ENCODE results near the gene P2RY1. TPM values are rescaled to one million over a fixed set of nuclear protein-coding genes. Genes with fewer than 3 reads are reported as not detected.

Gene P2RY1
- total and polyA plus RNA-seq, 4 donors: 3.3 to 20.2 (median 10.4) TPM

GRCh38 chr3:152811974-152812760 lies 22.8 kb upstream of the P2RY1 start:
- DNase-seq (peak in 1 of 3 donors; percentile 20), ATAC-seq (ENCODE audit: insufficient read depth, low FRiP score) (no peak)
- H3K36me3 ChIP-seq (ENCODE audit: control insufficient read depth in 4 of 4, insufficient read depth in 4 of 4, low read length in 4 of 4): no peaks in the 10 kb centered on the region
- H3K4me3 ChIP-seq: no peak overlapping the region
- H3K9me3 ChIP-seq (ENCODE audit: control insufficient read depth in 4 of 4, insufficient read depth in 3 of 4, low read length in 3 of 4): no peaks in the 10 kb centered on the region
- H3K27me3 ChIP-seq (ENCODE audit: control insufficient read depth in 3 of 3, insufficient read depth in 3 of 3, low read length in 2 of 3): no peaks in the 10 kb centered on the region
- H3K9ac ChIP-seq (ENCODE audit: insufficient read depth in 1 of 2, low read length in 2 of 2): no peak overlapping the region
- WGBS, 2 donors: 40 to 50% methylated on average over 1 of the region's 1 CpG
- TF ChIP-seq, protein P1, sequence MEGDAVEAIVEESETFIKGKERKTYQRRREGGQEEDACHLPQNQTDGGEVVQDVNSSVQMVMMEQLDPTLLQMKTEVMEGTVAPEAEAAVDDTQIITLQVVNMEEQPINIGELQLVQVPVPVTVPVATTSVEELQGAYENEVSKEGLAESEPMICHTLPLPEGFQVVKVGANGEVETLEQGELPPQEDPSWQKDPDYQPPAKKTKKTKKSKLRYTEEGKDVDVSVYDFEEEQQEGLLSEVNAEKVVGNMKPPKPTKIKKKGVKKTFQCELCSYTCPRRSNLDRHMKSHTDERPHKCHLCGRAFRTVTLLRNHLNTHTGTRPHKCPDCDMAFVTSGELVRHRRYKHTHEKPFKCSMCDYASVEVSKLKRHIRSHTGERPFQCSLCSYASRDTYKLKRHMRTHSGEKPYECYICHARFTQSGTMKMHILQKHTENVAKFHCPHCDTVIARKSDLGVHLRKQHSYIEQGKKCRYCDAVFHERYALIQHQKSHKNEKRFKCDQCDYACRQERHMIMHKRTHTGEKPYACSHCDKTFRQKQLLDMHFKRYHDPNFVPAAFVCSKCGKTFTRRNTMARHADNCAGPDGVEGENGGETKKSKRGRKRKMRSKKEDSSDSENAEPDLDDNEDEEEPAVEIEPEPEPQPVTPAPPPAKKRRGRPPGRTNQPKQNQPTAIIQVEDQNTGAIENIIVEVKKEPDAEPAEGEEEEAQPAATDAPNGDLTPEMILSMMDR (IDR thresholded peaks at IDR 0.05; ENCODE audit: control extremely low read depth, extremely low read depth): no peak
- no peak overlapping the region for H3K27ac ChIP-seq (ENCODE audit: low read depth in 1 of 2, low read length in 1 of 2)
- peaks cover 0 to 10% (median 0%) of the 10 kb centered on the region in 5 donors for H3K4me1 ChIP-seq (ENCODE audit: control insufficient read depth in 5 of 5, insufficient read depth in 5 of 5, low read length in 5 of 5)

- Histone ChIP-seq H3K27ac (ENCODE audit: low read depth in 1 of 2, low read length in 1 of 2) (no peak overlapping the region), H3K9me3 (ENCODE audit: control insufficient read depth in 4 of 4, insufficient read depth in 3 of 4, low read length in 3 of 4) (no peaks in the 10 kb centered on the region), H3K4me1 (ENCODE audit: control insufficient read depth in 5 of 5, insufficient read depth in 5 of 5, low read length in 5 of 5) (peaks cover 0 to 5% (median 0%) of the 10 kb centered on the region in 5 donors), H3K27me3 (ENCODE audit: control insufficient read depth in 3 of 3, insufficient read depth in 3 of 3, low read length in 2 of 3) (no peaks in the 10 kb centered on the region), H3K4me3 (no peak overlapping the region), H3K9ac (ENCODE audit: insufficient read depth in 1 of 2, low read length in 2 of 2) (no peak overlapping the region), H3K36me3 (ENCODE audit: control insufficient read depth in 4 of 4, insufficient read depth in 4 of 4, low read length in 4 of 4) (no peaks in the 10 kb centered on the region)
- no peak for ATAC-seq (ENCODE audit: insufficient read depth, low FRiP score)
- WGBS, 2 donors: 91 to 100% methylated on average over 1 of the region's 1 CpG
- no peak for DNase-seq
- TF ChIP-seq, protein P1 (IDR thresholded peaks at IDR 0.05; ENCODE audit: control extremely low read depth, extremely low read depth): no peak
Observed at GRCh38 chr3:152817400-152817799, 17.5 kb upstream of the P2RY1 start.

- DNase-seq: no peak
- H3K9ac ChIP-seq (ENCODE audit: insufficient read depth in 1 of 2, low read length in 2 of 2): no peak overlapping the region
- peaks cover 0 to under 1% (median 0%) of the 10 kb centered on the region in 5 donors for H3K4me1 ChIP-seq (ENCODE audit: control insufficient read depth in 5 of 5, insufficient read depth in 5 of 5, low read length in 5 of 5)
- no peak overlapping the region for H3K27ac ChIP-seq (ENCODE audit: low read depth in 1 of 2, low read length in 1 of 2)
- 65 to 80% methylated on average over 5 of the region's 5 CpGs for WGBS, 2 donors
- TF ChIP-seq, protein P1 (IDR thresholded peaks at IDR 0.05; ENCODE audit: control extremely low read depth, extremely low read depth): no peak
- H3K27me3 ChIP-seq (ENCODE audit: control insufficient read depth in 3 of 3, insufficient read depth in 3 of 3, low read length in 2 of 3): no peaks in the 10 kb centered on the region
- no peaks in the 10 kb centered on the region for H3K9me3 ChIP-seq (ENCODE audit: control insufficient read depth in 4 of 4, insufficient read depth in 3 of 4, low read length in 3 of 4)
- no peak overlapping the region for H3K4me3 ChIP-seq
- ATAC-seq (ENCODE audit: insufficient read depth, low FRiP score): no peak
- H3K36me3 ChIP-seq (ENCODE audit: control insufficient read depth in 4 of 4, insufficient read depth in 4 of 4, low read length in 4 of 4): no peaks in the 10 kb centered on the region
Observed at GRCh38 chr3:152818027-152818426, 16.9 kb upstream of the P2RY1 start.
